Adrenal gland (tissue), 5 donors: ENCODE data around the gene RPS6KA4.

ENCODE experiments used
- POLR2A ChIP-seq, 2 donors: fragments of 450-650 bp; IDR thresholded peaks; one replicate each; pipeline ENCODE4 v1.6.1; 2017; ENCODE audit warnings: antibody characterized with exemption in 2 of 2, mild to moderate bottlenecking in 2 of 2, moderate library complexity in 1 of 2
- TF ChIP-seq, protein P1 (sequence below), 6 experiments: fragments of 450-650 bp in 4 of 6; fragments of 200-600 bp in 2 of 6; sonication (generic) in 1 of 6; IDR thresholded peaks; 1 replicate in 5 of 6; 2 replicates in 1 of 6; pipeline versions ENCODE4 v1.5.1 to v1.8.0; 2016 to 2021; ENCODE audit warnings: antibody characterized with exemption in 6 of 6, mild to moderate bottlenecking in 2 of 6, moderate library complexity in 1 of 6
- donor health status: DM: no; HTN: no; CAD: no.

- TF ChIP-seq, protein P1, sequence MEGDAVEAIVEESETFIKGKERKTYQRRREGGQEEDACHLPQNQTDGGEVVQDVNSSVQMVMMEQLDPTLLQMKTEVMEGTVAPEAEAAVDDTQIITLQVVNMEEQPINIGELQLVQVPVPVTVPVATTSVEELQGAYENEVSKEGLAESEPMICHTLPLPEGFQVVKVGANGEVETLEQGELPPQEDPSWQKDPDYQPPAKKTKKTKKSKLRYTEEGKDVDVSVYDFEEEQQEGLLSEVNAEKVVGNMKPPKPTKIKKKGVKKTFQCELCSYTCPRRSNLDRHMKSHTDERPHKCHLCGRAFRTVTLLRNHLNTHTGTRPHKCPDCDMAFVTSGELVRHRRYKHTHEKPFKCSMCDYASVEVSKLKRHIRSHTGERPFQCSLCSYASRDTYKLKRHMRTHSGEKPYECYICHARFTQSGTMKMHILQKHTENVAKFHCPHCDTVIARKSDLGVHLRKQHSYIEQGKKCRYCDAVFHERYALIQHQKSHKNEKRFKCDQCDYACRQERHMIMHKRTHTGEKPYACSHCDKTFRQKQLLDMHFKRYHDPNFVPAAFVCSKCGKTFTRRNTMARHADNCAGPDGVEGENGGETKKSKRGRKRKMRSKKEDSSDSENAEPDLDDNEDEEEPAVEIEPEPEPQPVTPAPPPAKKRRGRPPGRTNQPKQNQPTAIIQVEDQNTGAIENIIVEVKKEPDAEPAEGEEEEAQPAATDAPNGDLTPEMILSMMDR (IDR thresholded peaks at IDR 0.05): no peak
- no peak for TF ChIP-seq POLR2A (IDR thresholded peaks at IDR 0.05)
Measured at GRCh38 chr11:64395545-64396078, 36.6 kb downstream of the RPS6KA4 start.
